Stimulated activated CD8-positive, alpha-beta memory T cell treated with anti-CD3 and anti-CD28 coated beads, Interleukin-12 subunit alpha, Interleukin-12 subunit beta, amount 100 ng/mL, for 4 hours (primary cell): ENCODE results near the gene TMEM117.
"Not testable (repeated sequence)": the region's sequence is repeated elsewhere in the genome, so short reads cannot be mapped to it uniquely, and the experiment has no call there.

Experiments
- DNase-seq: peaks from one replicate; pipeline ENCODE4 v3.0.0-alpha.2; 2020; ENCODE audit warnings: low read depth

Gene TMEM117

DNA sequence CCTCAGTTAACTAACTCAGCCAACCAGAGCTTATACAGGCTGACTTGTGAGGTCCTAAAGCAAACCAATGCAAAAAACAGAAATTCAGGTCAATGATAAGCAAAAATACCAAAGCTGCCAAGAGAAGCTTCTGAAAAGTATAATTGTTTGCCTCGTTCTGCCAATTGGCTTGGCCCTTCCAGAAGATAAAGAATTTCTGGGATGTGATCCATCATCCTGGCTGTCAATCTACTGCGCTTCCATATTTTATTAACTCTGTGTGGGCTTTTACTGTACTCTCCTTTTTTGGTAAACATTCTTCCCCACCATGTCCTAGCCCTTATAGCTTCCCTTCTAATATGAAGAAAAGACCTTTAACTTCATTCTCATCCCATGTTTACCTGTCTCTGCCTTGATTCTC, 387.9 kb downstream of the TMEM117 start:
- no peak for DNase-seq

DNA sequence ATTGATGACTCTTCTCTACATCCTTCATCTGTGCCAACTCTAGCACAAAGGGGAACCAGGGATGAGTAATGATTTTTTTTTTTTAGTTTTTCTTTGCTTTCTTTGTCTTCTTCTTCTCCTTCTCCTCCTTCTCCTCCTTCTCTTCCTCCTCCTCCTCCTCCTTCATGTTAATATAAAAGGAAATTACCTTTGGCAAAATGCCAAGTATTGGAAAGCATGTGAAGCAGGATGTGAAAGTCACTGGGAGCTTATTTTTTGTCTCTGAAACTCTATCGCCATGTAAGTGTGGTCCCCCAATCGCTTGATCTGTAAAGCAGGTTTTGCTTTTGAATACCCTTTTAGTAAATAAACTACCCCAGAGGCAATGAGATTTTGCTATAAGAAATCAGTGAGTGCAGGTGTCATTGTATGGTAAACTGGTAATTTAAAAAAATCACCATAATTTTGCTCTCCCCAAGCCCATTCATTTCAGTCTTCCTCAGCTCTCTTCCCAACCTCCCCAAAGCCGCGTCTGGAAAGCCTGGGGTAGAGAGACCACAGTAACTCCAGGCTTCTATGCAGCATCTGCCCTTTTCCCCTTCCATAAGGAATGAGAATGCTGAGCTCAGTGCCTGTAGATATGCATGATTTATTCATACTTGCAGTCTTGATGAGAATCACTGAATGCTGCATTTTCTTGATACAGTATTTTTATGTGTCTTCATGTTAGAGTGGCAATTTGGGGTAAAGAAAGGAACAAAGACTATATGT, 388.7 kb downstream of the TMEM117 start:
- DNase-seq, result no peak

DNA sequence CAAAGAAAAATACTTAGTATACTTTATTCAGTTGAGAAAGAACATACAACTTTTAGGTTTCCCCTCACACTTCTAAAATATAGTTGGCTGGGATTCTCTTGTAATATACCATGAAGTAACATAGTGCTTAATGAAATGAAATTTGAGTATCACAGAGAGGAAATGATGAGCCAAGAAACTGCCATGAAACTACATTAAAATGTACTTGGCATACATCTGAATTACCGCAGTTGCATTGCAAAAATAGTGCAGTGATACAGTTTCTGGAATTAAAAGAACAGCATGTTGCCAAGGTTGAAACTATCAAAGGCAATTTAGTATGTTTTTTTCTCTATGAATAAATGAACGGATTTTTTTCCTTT, 389.2 kb downstream of the TMEM117 start:
- DNase-seq, result no peak

DNA sequence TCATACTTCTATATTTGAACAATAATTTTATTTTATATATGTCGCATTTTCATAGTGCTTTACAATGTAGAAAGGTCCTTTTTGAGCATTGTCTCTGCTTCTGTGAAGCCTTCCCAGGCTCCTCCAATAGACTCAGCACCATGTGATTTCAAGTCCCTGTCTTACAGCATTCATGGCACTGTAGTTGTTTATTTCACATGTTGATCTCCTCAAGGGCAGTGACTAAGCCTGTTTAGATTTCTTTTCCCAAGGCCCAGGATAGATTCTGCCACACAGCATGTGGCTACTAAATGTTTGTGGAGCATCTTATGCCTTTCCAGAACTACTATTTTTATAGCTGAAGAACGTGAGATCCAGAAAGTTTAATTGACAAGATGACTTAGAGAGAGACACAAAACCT, 391.7 kb downstream of the TMEM117 start:
- DNase-seq, result no peak

DNA sequence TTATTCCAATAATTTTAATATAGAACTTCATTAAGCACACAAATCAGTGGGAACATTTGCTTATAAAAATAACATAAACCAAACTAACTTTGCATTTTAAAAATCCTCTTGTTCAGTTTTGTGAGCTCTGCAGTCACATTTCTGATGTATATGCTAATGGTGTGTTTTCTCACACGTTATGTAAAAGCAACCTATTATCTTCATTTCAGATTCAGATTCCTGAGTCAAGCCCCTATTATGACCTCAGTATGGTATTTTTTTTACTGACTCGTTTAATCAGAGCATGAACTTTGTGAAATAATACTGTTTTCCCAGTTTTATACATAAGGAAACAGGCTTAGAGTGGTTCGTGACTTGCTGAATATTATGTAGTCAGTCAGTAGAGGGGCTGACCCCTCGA, 394.0 kb downstream of the TMEM117 start:
- no peak for DNase-seq

DNA sequence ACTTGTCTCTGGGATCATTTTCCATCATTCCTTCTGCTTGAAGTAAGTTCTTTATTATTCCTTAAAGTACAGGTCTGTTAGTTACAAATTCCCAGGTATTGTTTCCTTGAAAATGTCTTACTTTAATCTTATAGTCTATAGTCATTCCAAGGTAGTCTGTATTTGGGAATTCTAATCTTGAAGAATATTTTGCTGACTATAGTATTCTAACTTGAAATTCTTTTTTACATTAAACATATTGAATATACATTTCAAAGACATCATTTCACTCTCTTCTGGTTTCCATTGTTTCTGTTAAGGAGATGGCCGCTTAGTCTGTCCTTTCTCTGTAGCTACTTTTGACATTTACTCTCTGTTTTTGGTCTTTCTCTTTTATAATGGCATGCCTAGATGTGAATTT, 399.8 kb downstream of the TMEM117 start:
- DNase-seq, result no peak

DNA sequence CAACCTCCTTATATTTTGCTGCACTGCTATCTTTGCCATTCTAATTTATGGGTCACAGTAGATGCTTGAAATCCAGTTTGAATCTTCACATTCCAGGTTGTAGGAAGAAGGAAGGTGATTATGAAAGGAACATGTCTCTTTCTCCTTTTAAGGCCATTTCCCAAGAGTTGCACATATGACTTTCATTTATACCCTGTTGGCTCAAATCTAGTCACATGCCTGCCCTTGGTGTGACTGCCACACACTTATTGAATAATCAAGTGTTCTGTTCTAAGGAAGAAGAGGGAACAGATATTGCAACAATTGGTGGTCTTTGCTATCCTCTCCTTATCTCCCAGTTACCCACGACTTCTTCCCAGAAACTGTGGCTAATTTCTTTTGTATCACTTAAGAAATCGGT, 404.3 kb downstream of the TMEM117 start:
- DNase-seq, result no peak

DNA sequence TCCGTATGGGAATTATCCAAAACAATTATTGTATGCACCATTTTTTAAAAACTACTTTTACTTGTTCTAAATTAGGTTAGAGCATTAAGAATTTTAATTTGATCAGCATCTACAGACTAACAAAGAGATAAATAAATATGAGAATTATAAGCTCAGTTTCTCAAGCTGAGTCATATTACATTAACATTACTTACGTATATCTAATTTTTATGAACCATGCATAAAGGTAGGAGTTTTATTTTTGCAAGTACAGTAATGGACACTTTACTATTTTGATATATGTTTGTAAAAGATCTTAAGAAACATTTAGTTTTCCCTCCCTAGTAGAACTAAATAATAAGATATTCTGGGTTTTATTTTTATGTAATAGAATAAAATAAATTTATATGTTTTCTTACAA, 410.1 kb downstream of the TMEM117 start:
- DNase-seq, result no peak

DNA sequence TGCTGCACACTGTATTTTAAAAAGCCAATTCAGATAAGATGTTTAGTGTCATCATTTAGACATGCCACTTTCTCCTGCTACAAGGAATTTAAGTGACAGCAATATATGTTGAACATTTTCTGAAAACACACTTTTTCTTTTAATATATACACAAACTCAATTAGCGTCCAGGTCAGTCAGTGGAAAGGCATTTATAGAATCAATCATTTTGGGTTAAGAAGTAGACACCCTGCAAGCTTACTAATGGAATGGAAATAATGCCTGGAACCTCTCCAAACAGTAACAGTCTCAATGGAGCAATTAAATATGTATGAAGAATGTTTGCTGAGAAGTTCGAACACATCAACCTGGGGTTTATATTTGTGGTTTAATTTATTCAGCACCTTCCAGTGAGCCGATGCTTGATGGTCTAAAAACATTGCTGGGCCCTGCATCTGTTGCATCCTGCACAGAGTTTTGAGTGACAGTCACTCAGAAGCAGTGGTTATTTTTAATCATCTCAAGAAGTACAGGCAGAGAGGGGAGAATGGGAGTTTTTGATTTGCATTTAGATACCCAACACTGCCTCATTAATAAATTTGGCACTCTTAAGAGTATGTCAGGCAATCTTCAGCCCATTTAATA, 410.7 kb downstream of the TMEM117 start:
- DNase-seq, result no peak

DNA sequence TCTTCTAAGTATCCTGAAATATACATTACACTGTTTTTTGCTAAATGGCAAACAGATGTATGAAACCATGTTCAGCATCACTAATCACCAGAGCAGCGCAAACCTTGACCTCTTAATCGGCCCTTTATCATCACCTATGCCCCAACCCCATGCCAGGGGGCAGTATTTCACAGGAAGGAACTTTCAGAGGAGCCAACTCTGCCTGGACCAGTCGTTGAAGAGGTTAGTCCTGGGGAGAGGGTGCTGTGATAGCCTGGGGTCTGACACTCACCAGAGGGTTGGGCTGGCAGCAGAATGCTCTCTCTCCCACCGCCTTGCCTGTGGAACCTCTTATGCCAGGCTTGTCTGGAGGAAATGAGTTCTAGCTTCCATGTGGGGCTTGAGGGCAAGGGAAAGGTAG, 411.7 kb downstream of the TMEM117 start:
- no peak for DNase-seq

DNA sequence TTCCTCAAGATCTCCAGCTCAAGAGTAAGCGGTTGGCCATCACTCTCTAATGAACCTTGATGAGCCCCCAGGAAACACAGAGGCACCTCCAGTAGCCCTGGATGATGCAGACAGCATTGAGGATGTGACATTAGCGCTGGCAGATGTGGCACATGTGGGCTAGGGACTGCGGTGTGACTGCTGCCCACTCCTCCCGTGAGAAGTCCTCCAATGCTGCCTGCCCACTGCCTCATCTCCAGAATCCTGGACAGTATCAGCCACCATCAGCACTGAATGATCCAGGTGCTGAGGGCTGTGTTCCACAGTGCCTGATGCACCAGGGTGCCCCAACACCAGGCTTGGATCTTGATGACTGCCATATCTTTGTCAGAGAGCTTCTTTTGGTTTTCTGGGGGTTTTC, 412.6 kb downstream of the TMEM117 start:
- DNase-seq, result no peak

DNA sequence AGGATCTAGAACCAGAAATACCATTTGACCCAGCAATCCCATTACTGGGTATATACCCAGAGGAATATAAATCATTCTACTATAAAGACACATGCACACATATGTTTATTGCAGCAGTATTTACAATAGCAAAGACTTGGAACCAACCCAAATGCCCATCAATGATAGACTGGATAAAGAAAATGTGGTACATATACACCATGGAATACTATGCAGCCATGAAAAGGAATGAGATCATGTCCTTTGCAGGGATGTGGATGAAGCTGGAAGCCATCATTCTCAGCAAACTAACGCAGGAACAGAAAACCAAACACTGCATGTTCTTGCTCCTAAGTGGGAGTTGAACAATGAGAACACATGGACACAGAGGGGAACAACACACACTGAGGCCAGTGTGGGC, 414.6 kb downstream of the TMEM117 start:
- DNase-seq, result not testable (repeated sequence)

DNA sequence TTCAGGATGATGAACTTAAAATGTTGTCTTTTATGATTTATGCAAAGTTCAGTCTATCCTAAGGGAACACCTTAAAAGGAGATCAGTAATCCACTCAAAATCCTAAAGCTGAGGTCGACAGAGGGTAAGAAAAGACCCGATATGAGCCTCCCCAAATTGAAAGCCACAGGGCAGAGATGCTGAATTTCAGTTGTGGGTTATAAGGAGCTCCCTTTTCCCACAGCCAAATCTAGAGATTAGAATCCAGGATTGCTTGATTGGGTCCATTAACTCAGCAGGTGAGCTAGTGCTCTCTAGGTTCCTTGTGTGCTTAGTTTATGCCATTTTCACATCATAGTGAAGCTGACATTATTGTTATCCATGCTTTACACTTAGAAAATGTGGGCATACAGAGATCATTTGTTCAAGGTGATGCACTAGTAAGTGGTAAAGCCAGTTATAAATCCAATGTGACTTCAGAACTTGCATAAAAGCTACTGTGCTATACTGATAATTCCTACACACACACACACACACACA, 417.5 kb downstream of the TMEM117 start:
- no peak for DNase-seq

DNA sequence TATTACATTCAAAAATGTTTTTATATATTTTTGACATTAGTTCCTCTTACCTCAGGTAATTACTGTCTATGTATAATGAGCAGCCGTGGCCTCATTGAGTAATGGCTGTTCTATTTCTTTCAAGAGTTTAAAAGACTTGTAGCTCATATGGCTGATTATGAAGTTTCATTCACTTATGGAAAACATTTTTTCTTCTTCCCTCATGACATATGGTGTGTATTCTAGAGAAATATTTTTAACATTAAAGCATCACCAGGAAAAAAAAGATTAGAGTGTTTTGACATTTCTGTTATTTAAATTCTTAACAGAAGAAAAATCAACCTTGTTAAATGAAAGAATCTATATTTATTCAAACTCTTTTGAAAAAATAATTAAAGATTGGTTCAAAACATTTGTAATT, 422.4 kb downstream of the TMEM117 start:
- no peak for DNase-seq

DNA sequence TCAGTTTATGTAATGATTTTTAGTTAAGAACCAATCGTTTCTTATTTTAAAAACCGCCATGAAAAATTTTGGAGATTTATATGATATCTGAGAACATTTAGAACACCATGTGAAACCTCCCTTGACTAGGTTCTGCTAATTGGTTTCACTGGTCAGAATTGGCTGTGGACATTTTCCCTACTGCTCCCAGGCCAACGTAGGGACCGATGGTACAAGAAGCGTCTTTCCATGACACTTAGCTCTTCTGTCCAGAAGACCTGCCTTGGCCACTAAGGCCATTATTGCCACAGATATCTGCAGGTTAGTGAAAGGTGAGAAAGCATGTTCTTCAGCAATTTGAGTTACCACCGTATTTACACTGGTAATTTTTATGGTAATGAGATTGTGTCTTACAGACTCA, 424.0 kb downstream of the TMEM117 start:
- no peak for DNase-seq

DNA sequence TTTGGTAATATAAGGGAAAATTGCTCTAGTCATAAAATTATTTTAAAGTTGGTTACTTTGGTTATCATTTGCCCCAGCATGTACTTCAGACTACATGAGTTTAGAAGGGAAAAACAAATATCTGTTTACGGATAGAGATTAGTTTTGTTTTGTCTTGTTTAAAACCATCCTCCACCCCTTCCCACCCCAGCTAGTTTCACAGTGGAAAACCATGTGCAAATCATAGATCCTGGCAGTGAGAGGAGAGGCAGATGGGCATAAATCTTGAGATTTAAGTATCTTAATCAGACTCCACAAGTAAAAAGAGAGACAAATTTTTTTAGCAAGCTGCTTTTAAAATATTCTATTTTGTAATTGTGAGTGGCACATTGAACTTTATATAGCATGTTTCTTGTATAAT, 424.7 kb downstream of the TMEM117 start:
- no peak for DNase-seq

DNA sequence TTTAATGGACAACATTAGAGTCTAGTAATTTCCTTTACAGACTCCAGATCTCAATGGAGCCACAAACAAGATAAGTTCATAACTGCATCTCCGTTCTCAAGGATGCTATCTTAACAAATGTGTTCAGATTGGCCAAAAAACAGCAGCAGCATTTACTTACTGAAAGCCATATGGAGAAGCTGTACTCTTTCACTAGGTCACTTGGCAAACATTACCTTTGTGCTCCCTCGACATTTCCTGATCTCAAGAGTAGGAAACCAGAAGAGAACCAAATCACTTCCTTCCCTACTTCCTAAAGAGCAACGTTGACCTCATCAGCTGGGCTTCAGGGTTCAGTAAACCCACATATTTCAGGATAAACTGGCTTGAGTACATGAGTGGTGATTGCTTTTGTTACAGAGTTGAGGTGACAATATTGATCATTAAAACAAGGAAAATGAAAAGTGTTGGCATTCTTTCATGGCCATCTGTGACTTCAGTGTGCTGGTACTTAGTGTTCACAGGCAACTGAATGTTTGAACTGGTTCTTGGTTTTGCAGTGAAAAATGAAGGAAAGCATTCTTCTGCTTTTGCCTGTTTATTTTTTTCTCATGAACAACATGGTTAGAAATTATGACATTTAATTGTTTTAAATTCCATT, 449.6 kb downstream of the TMEM117 start:
- DNase-seq, result no peak

DNA sequence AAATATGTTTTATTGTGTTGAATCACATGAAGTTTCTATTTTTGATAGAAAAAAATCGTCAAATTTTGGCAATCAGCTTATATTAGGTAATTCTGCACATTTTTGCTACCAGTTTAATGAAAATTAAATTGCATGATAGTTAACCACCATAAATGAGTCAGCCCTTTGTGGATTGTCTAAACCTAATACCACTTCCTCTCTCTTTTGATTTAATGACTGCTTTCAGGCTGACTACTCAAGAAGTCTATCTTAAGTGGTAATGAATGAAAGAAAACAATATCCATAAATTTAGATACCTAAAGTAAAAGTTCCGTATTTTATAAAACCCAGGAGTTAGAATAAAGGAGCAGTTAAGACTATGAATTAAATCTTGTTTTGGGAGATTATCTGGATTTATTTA, 450.5 kb downstream of the TMEM117 start:
- no peak for DNase-seq

DNA sequence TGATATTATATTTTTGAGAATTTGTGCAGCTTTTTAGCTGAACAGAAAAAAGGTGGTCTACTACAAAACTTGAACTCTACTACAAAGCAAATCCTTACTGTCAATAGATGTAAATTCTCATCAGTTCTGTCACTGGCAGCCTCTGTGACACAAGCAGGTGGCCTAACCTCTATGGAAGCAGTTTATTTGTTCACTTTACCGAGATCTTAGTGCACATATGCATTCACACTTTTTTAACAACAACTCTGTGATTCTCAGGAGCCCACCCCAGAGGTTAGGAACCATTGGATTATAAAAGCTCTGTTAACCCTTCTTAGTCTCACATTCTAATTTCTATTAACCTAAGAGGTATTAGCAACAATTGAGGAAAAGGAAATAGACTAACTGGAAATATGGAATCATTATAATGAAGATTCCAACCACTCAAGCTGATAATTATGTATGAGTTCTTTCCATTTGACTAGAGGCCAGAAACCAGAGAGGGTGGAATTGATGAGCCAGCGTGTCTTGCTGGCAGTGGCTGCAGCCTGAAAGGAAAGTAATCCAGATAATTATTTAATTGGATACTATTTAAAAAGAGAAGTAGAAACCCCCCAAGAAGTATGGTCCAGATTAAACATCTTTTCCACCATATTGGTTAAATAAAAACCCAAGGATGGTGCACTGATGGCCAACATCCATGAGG, 451.1 kb downstream of the TMEM117 start:
- DNase-seq, result no peak

DNA sequence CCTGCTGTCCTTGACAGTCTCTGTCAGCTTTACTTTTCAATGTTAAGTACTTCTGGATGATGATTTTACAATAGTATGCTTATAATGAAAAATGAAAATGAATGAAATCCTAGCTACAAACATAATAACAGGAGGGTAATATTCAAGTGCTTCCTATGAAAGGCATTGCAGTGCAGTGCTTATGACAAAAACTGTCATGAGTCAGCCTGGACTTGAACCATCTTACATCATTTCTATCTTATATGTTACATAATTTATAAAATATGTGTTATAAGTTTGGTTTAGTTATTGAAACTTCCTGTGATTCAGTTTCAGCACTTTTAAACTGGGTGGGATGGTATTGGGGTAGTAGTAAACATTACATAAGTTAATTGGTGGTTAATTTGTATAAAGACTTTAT, 451.7 kb downstream of the TMEM117 start:
- DNase-seq, result no peak

DNA sequence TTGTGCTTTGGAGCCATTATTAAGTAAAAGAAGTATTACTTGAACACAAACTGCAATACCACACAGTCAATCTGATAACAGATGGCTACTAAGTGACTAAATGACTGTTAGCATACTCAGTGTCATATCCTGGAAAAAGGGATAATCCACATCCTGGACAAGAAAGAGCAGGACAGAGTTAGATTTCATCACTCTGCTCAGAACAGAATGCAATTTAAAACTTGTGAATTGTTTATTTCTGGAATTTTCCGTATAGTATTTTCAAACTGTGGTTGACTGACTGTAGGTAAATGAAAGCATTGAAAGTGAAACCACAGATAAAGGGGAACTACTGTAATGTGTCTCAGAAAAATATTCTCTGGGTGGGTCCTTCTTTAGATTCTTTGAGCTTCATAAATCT, 458.8 kb downstream of the TMEM117 start:
- DNase-seq, result no peak

DNA sequence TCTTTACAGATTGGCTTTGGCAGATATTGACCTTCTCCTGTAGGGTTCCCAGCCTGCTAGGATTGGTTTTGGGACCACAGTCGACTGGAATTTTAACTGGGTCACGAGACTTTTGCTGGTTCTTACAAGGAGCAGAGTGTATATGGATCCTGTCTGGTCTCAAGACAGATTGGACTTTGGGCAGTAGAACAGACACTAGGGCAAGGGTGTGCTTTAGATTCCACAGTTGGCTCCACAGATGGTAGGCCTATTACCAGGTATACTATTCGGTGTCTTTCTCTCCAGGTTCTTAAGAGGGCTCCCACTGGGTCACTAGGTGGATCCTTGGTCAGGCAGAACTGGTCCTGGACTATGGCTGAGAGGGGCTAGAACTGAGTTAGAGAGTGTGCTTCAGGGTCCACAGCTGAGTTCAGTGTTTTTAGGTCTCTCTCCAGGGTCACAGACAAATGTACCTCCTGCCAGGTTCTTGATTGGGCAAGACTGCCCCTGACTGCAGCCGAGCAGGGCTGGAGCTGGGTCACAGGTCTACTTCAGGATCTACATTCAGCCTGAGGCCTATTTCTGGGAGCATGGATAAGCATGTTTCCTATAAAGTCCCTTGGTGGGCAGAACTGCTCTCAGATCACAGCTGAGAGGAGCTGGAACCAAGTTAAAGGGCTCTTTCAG, 460.2 kb downstream of the TMEM117 start:
- no peak for DNase-seq
